Measurements from ENCODE around the gene LRRC61.

LRRC61 gene

DNA sequence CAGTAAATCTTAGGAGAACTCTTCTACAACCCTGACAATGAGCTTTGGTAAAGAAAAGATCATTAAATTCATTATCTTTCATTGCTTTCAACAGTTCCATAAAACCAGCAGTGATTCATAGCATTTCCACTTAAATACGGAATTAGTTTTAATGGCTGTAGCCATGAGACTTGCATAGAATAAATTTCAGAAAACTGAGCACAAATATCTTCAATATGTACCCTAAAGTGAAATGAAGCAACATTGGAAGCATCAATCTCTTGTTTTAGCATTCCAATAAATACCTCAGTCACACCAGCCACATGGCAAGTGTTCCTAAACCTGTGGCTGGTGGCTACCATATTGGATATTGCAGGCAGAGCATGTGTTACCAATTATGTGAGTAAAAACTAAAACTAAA is 21.9 kb downstream of the LRRC61 start:
- H3K4me3 ChIP-seq (replicated peaks; ENCODE audit: low read depth, low read length) = no peak overlapping the region
- TF ChIP-seq, protein P1, sequence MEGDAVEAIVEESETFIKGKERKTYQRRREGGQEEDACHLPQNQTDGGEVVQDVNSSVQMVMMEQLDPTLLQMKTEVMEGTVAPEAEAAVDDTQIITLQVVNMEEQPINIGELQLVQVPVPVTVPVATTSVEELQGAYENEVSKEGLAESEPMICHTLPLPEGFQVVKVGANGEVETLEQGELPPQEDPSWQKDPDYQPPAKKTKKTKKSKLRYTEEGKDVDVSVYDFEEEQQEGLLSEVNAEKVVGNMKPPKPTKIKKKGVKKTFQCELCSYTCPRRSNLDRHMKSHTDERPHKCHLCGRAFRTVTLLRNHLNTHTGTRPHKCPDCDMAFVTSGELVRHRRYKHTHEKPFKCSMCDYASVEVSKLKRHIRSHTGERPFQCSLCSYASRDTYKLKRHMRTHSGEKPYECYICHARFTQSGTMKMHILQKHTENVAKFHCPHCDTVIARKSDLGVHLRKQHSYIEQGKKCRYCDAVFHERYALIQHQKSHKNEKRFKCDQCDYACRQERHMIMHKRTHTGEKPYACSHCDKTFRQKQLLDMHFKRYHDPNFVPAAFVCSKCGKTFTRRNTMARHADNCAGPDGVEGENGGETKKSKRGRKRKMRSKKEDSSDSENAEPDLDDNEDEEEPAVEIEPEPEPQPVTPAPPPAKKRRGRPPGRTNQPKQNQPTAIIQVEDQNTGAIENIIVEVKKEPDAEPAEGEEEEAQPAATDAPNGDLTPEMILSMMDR (IDR thresholded peaks at IDR 0.05; ENCODE audit: low read length, missing control alignments) = no peak
- no peak for DNase-seq (ENCODE audit: low read depth)

DNA sequence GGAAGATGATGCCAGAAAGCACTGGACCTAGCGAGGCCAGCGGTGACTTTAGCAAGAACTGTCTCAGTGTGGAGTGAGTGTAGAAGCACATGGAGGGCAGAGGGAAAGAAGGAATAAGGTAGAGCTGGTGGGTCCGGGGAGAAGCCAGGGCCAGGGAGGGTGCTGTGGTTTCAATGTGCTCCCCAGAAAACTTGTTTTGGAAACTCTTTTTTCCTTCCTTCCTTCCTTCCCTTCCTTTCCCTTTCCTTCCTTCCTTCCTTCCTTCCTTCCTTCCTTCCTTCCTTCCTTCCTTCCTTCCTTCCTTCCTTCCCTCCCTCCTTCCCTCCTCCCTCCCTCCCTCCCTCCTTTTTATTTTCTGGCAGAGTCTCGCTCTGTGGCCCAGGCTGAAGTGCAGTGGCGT is 23.8 kb downstream of the LRRC61 start:
- DNase-seq (ENCODE audit: low read depth) = no peak
- TF ChIP-seq, protein P1 (IDR thresholded peaks at IDR 0.05; ENCODE audit: low read length, missing control alignments) = no peak
- H3K4me3 ChIP-seq (replicated peaks; ENCODE audit: low read depth, low read length) = no peak overlapping the region

DNA sequence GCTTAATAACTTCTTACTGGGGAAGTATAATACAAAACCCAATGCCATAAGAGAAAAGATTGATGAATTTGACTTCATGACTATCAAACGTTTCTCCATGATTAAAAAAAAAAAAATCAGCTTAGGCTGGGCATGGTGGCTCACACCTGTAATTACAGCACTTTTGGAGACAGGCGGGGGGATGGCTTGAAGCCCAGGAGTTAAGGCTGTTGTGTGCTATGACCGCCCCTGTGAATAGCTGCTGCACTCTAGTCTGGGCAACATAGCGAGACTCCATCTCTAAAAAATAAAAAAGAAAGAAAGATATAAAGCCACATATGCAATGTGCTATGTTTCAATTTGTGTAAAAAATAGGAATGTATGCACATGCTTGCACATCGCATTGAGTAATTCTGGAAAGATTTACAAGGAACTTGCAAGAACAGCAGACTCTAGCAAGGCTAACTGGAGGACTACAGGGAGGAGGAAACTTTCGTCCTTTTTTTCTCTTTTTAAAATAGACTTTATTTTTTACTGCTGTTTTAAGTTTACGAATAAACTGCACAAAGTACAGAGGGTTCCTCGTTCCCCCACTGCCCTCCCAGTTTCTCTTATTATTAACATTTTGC is 28.5 kb downstream of the LRRC61 start:
- TF ChIP-seq, protein P1 (IDR thresholded peaks at IDR 0.05; ENCODE audit: low read length, missing control alignments) = no peak
- no peak overlapping the region for H3K4me3 ChIP-seq (replicated peaks; ENCODE audit: low read depth, low read length)
- peak; percentile 18 for DNase-seq (ENCODE audit: low read depth)

DNA sequence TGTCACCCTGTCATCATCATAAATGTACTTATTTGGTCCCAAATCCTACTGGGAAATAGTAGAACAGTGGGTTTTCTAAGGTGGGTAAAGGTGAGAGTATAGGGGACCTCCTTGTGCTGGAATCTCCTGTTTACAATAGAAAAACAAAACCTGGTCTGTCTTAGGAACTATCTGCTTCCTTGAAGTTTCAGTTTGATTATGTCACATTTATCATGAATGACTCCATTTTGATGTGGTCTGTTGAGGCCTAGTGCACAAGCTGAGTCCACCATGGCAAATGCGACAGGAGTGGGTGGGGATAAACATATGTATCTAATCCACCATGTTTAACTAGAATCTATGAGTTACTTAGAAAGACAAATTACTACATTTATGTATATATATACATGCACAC is 32.5 kb downstream of the LRRC61 start:
- TF ChIP-seq, protein P1 (IDR thresholded peaks at IDR 0.05; ENCODE audit: low read length, missing control alignments) = no peak
- DNase-seq (ENCODE audit: low read depth) = no peak
- no peak overlapping the region for H3K4me3 ChIP-seq (replicated peaks; ENCODE audit: low read depth, low read length)

DNA sequence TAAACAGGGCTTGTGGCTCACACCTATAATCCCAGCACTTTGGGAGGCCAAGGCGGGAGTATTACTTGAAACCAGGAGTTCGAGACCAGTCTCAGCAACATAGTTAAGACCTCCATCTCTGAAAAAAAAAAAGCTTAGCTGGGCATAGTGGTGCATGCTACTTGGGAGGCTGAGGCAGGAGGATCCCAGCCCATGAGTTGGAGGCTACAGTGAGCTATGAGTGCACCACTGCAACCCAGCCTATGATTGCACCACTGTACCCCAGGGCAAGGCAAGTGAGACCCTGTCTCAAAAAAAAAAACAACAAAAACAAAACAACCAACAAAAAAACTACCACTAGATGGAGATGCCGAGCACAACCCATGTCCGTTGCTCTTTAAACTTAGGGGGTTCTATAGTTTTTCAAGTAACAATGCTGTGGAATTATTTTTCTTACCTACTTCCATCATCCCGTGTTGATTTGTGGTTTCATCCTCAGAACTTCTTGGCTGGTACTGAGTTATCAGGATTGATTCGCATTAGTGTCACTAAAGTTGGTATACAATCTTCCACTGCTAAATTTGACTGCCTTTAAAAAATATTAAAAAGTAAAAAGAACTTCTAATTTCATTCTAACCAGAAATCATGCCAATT is 33.2 kb downstream of the LRRC61 start:
- H3K4me3 ChIP-seq (replicated peaks; ENCODE audit: low read depth, low read length) = no peak overlapping the region
- TF ChIP-seq, protein P1 (IDR thresholded peaks at IDR 0.05; ENCODE audit: low read length, missing control alignments) = peak; percentile 74
- peak; percentile 63 for DNase-seq (ENCODE audit: low read depth)

DNA sequence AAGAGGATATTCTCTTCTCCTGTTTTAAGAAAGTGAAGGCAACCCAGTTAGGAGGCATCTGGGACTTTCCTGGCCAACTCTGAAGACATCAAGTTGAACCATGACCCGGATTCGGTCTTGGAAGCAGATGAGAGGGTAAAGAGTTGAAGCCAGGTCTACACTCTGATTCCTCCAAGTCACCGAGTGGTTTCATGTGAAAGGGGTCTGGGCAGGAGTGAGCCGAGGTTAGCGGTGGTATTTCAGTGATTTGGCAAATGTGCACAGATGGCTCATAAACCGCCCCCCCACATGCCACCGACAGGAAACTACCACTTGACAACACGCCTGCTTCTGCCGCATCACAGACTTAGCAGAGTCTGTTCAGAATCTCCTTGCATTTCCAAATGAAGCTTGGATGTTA is 34.1 kb downstream of the LRRC61 start:
- no peak overlapping the region for H3K4me3 ChIP-seq (replicated peaks; ENCODE audit: low read depth, low read length)
- no peak for DNase-seq (ENCODE audit: low read depth)
- TF ChIP-seq, protein P1 (IDR thresholded peaks at IDR 0.05; ENCODE audit: low read length, missing control alignments) = no peak

All from fibroblast of pulmonary artery (primary cell).